BE2C (cell line): Measurements from ENCODE around the gene PBX3.

Experiments used
- DNase-seq: peaks from one replicate; pipeline ENCODE4 v3.0.0-alpha.2; 2020
- H3K27me3 ChIP-seq: fragments of 250-450 bp; sonication (Bioruptor Pico); 2 replicates; pipeline ENCODE4 v1.5.1; 2020; ENCODE audit warnings: mild to moderate bottlenecking
- H3K36me3 ChIP-seq: fragments of 250-450 bp; sonication (Bioruptor Pico); 2 replicates; pipeline ENCODE4 v1.5.1; 2020; ENCODE audit warnings: mild to moderate bottlenecking
- H3K4me1 ChIP-seq: fragments of 250-450 bp; sonication (Bioruptor Pico); 2 replicates; pipeline ENCODE4 v1.5.1; 2020
- H3K4me3 ChIP-seq: 2 replicates; pipeline ENCODE4 v1.5.1; 2011; ENCODE audit warnings: low read depth, low read length
- H3K9me3 ChIP-seq: fragments of 250-450 bp; sonication (Bioruptor Pico); 2 replicates; pipeline ENCODE4 v1.5.1; 2020
- CTCF ChIP-seq: IDR thresholded peaks from 2 replicates; pipeline ENCODE4 v1.5.1; 2012; ENCODE audit warnings: mild to moderate bottlenecking, low read depth, low read length

The PBX3 gene

GRCh38 chr9:125810161-125810560 is 63.0 kb downstream of the PBX3 start:
- no peaks in the 10 kb centered on the region for H3K36me3 ChIP-seq
- no peaks in the 10 kb centered on the region; the same call in 1 of the 2 replicates for H3K4me1 ChIP-seq
- H3K9me3 ChIP-seq: no peaks in the 10 kb centered on the region
- H3K4me3 ChIP-seq: no peak overlapping the region
- no peak for TF ChIP-seq CTCF
- DNase-seq: no peak
- H3K27me3 ChIP-seq: no peaks in the 10 kb centered on the region

GRCh38 chr9:125811002-125811401 is 63.8 kb downstream of the PBX3 start:
- Histone ChIP-seq H3K36me3 (no peaks in the 10 kb centered on the region), H3K27me3 (no peaks in the 10 kb centered on the region), H3K9me3 (no peaks in the 10 kb centered on the region), H3K4me1 (no peaks in the 10 kb centered on the region; the same call in 1 of the 2 replicates), H3K4me3 (no peak overlapping the region)
- DNase-seq: no peak
- no peak for TF ChIP-seq CTCF

GRCh38 chr9:125812403-125812802 is 65.2 kb downstream of the PBX3 start:
- DNase-seq: no peak
- TF ChIP-seq CTCF: no peak
- no peaks in the 10 kb centered on the region for H3K27me3 ChIP-seq
- no peaks in the 10 kb centered on the region; the same call in 1 of the 2 replicates for H3K4me1 ChIP-seq
- no peaks in the 10 kb centered on the region for H3K36me3 ChIP-seq
- no peak overlapping the region for H3K4me3 ChIP-seq
- H3K9me3 ChIP-seq: no peaks in the 10 kb centered on the region

- Histone ChIP-seq H3K9me3 (no peaks in the 10 kb centered on the region), H3K36me3 (no peaks in the 10 kb centered on the region), H3K4me1 (peaks cover 7% of the 10 kb centered on the region), H3K4me3 (no peak overlapping the region), H3K27me3 (no peaks in the 10 kb centered on the region)
- DNase-seq: no peak
- TF ChIP-seq CTCF: no peak
Measured at GRCh38 chr9:125815568-125815967, 68.4 kb downstream of the PBX3 start.

GRCh38 chr9:125816321-125816720 is 69.1 kb downstream of the PBX3 start:
- TF ChIP-seq CTCF: no peak

GRCh38 chr9:125820100-125820804 is 73.1 kb downstream of the PBX3 start:
- Histone ChIP-seq H3K4me1 (peaks cover 8% of the 10 kb centered on the region), H3K27me3 (no peaks in the 10 kb centered on the region), H3K36me3 (no peaks in the 10 kb centered on the region), H3K9me3 (no peaks in the 10 kb centered on the region), H3K4me3 (no peak overlapping the region)
- no peak for TF ChIP-seq CTCF
- DNase-seq: no peak

More at GRCh38 chr9:125816321-125816720, 69.1 kb downstream of the PBX3 start:
- DNase-seq: no peak
- no peaks in the 10 kb centered on the region for H3K27me3 ChIP-seq
- no peak overlapping the region for H3K4me3 ChIP-seq
- H3K36me3 ChIP-seq: no peaks in the 10 kb centered on the region
- H3K4me1 ChIP-seq: peaks cover 8% of the 10 kb centered on the region
- no peaks in the 10 kb centered on the region for H3K9me3 ChIP-seq
